ENCODE data around the gene SPRTN.
A peak's percentile ranks its signal among the peaks of the same experiment; 100 is the strongest.

SPRTN gene

GRCh38 chr1:231338270-231339128 lies at the start of gene SPRTN:
Gene SPRTN, plus strand, starts transcription at chr1:231338293. Its CDS starts 91 bp downstream, at chr1:231338384.
- peak; percentile 49 for DNase-seq (ENCODE audit: low spot score)

- DNase-seq (ENCODE audit: low spot score), result no peak
These were observed 42.2 kb upstream of the SPRTN start for GRCh38 chr1:231295938-231296337.

GRCh38 chr1:231301990-231302389 lies 36.1 kb upstream of the SPRTN start:
- no peak for DNase-seq (ENCODE audit: low spot score)

GRCh38 chr1:231310391-231310934 lies 27.6 kb upstream of the SPRTN start:
- DNase-seq (ENCODE audit: low spot score), result no peak

GRCh38 chr1:231311720-231312431 lies 26.2 kb upstream of the SPRTN start:
- no peak for DNase-seq (ENCODE audit: low spot score)

GRCh38 chr1:231312432-231312788 lies 25.7 kb upstream of the SPRTN start:
- no peak for DNase-seq (ENCODE audit: low spot score)

- no peak for DNase-seq (ENCODE audit: low spot score)
These were observed 24.4 kb upstream of the SPRTN start for GRCh38 chr1:231313661-231314060.

GRCh38 chr1:231315887-231316286 lies 22.2 kb upstream of the SPRTN start:
- no peak for DNase-seq (ENCODE audit: low spot score)

- DNase-seq (ENCODE audit: low spot score), result no peak
These were observed 20.6 kb upstream of the SPRTN start for GRCh38 chr1:231317306-231318014.

GRCh38 chr1:231318015-231318355 lies 20.1 kb upstream of the SPRTN start:
- DNase-seq (ENCODE audit: low spot score), result no peak

- no peak for DNase-seq (ENCODE audit: low spot score)
These were observed 19.5 kb upstream of the SPRTN start for GRCh38 chr1:231318568-231318967.

GRCh38 chr1:231319080-231319479 lies 19.0 kb upstream of the SPRTN start:
- DNase-seq (ENCODE audit: low spot score), result no peak

- no peak for DNase-seq (ENCODE audit: low spot score)
These were observed 15.1 kb upstream of the SPRTN start for GRCh38 chr1:231322880-231323530.

GRCh38 chr1:231324660-231325059 lies 13.4 kb upstream of the SPRTN start:
- DNase-seq (ENCODE audit: low spot score), result no peak

GRCh38 chr1:231326248-231326647 lies 11.8 kb upstream of the SPRTN start:
- no peak for DNase-seq (ENCODE audit: low spot score)

- no peak for DNase-seq (ENCODE audit: low spot score)
These were observed 10.5 kb upstream of the SPRTN start for GRCh38 chr1:231327617-231328016.

- no peak for DNase-seq (ENCODE audit: low spot score)
These were observed 8.6 kb upstream of the SPRTN start for GRCh38 chr1:231329483-231329882.

GRCh38 chr1:231332761-231333160 lies 5.3 kb upstream of the SPRTN start:
- DNase-seq (ENCODE audit: low spot score), result no peak

- no peak for DNase-seq (ENCODE audit: low spot score)
These were observed 3.9 kb upstream of the SPRTN start for GRCh38 chr1:231334079-231334666.

- no peak for DNase-seq (ENCODE audit: low spot score)
These were observed 3.1 kb upstream of the SPRTN start for GRCh38 chr1:231334952-231335351.

Data from RKO (cell line).